Loucy (cell line): ENCODE measurements around the gene ADGRD1.

ENCODE experiments used
- H2AFZ ChIP-seq: fragments of 200-600 bp; sonication (generic); 2 replicates; pipeline ENCODE4 v1.6.0; 2016; ENCODE audit warnings: antibody characterized with exemption, mild to moderate bottlenecking, low read length, moderate library complexity
- H3F3A ChIP-seq: fragments of 200-600 bp; 2 replicates; pipeline ENCODE4 v1.6.0; 2016; ENCODE audit warnings: antibody characterized with exemption, low read depth, mild to moderate bottlenecking
- H3K27me3 ChIP-seq: fragments of 200-600 bp; sonication (generic); 2 replicates; pipeline ENCODE4 v1.6.1; 2014; ENCODE audit warnings: low read length, mild to moderate bottlenecking; ENCODE audit not compliant: insufficient read depth, poor library complexity, severe bottlenecking
- H3K36me3 ChIP-seq: fragments of 200-600 bp; sonication (generic); 2 replicates; pipeline ENCODE4 v1.6.1; 2016; ENCODE audit warnings: low read length; ENCODE audit not compliant: insufficient read depth
- H3K4me1 ChIP-seq: fragments of 200-600 bp; sonication (generic); 2 replicates; pipeline ENCODE4 v1.5.1; 2014; ENCODE audit warnings: low read length, mild to moderate bottlenecking; ENCODE audit not compliant: insufficient read depth, poor library complexity, severe bottlenecking
- H3K4me2 ChIP-seq: fragments of 200-600 bp; sonication (generic); 2 replicates; pipeline ENCODE4 v1.6.0; 2014; ENCODE audit warnings: antibody characterized with exemption, low read length, low read depth, mild to moderate bottlenecking; ENCODE audit not compliant: poor library complexity, severe bottlenecking
- H3K4me3 ChIP-seq: fragments of 200-600 bp; sonication (generic); 2 replicates; pipeline ENCODE4 v1.5.1; 2014; ENCODE audit warnings: low read length, mild to moderate bottlenecking, mixed read lengths; ENCODE audit not compliant: poor library complexity, severe bottlenecking
- H3K79me2 ChIP-seq: fragments of 200-600 bp; sonication (generic); 2 replicates; pipeline ENCODE4 v1.6.1; 2014; ENCODE audit warnings: low read length; ENCODE audit not compliant: insufficient read depth
- H3K9ac ChIP-seq: fragments of 200-600 bp; sonication (generic); 2 replicates; pipeline ENCODE4 v1.6.0; 2014; ENCODE audit warnings: mild to moderate bottlenecking, low read depth, low read length, moderate library complexity; ENCODE audit not compliant: poor library complexity, severe bottlenecking
- H3K9me2 ChIP-seq: fragments of 200-600 bp; sonication (generic); replicated peaks from 2 replicates; pipeline ENCODE4 v1.6.1; 2016; ENCODE audit warnings: low read depth, low read length, mixed read lengths
- H3K9me3 ChIP-seq: fragments of 200-600 bp; sonication (generic); 2 replicates; pipeline ENCODE4 v1.6.1; 2014; ENCODE audit warnings: mild to moderate bottlenecking, antibody characterized with exemption, low read length, low read depth; ENCODE audit not compliant: insufficient read depth
- H4K20me1 ChIP-seq: fragments of 200-600 bp; sonication (generic); 2 replicates; pipeline ENCODE4 v1.6.0; 2014; ENCODE audit warnings: antibody characterized with exemption, low read length, mild to moderate bottlenecking; ENCODE audit not compliant: insufficient read depth, poor library complexity, severe bottlenecking
- CTCF ChIP-seq: fragments of 200-600 bp; sonication (generic); conservative IDR thresholded peaks from 2 replicates; pipeline ENCODE4 v1.5.1; 2014; ENCODE audit warnings: mild to moderate bottlenecking, antibody characterized with exemption, low read length
- EZH2phosphoT487 ChIP-seq: fragments of 200-600 bp; IDR thresholded peaks from 2 replicates; pipeline ENCODE4 v1.6.1; 2018; ENCODE audit warnings: antibody characterized with exemption, mild to moderate bottlenecking, moderate library complexity, borderline replicate concordance

Gene ADGRD1

GRCh38 chr12:130920119-130920703 lies 33.5 kb upstream of the ADGRD1 start:
- H3F3A ChIP-seq = no peaks in the 10 kb centered on the region
- no peaks in the 10 kb centered on the region for H3K36me3 ChIP-seq
- H3K9ac ChIP-seq = no peak overlapping the region
- no peak overlapping the region for H3K4me3 ChIP-seq
- no peaks in the 10 kb centered on the region for H3K4me1 ChIP-seq
- H4K20me1 ChIP-seq = no peaks in the 10 kb centered on the region
- no peak overlapping the region for H2AFZ ChIP-seq
- H3K4me2 ChIP-seq = no peak overlapping the region
- TF ChIP-seq CTCF = no peak
- H3K9me2 ChIP-seq = no peaks in the 10 kb centered on the region
- no peaks in the 10 kb centered on the region for H3K79me2 ChIP-seq
- no peaks in the 10 kb centered on the region for H3K27me3 ChIP-seq
- H3K9me3 ChIP-seq = no peaks in the 10 kb centered on the region; the same call in 1 of the 2 replicates

- no peaks in the 10 kb centered on the region for H3K9me2 ChIP-seq
- H3K79me2 ChIP-seq = no peaks in the 10 kb centered on the region
- no peaks in the 10 kb centered on the region for H3F3A ChIP-seq
- no peaks in the 10 kb centered on the region for H3K36me3 ChIP-seq
- no peak for TF ChIP-seq EZH2phosphoT487
- no peak for TF ChIP-seq CTCF
- no peaks in the 10 kb centered on the region for H3K4me1 ChIP-seq
- no peak overlapping the region for H2AFZ ChIP-seq
- no peak overlapping the region for H3K4me2 ChIP-seq
- H3K4me3 ChIP-seq = no peak overlapping the region
- H3K27me3 ChIP-seq = no peaks in the 10 kb centered on the region
- H3K9ac ChIP-seq = no peak overlapping the region
- H4K20me1 ChIP-seq = no peaks in the 10 kb centered on the region
- H3K9me3 ChIP-seq = no peaks in the 10 kb centered on the region; the same call in 1 of the 2 replicates
Measured at GRCh38 chr12:130920723-130921381, 32.9 kb upstream of the ADGRD1 start.

- H4K20me1 ChIP-seq = no peaks in the 10 kb centered on the region
- no peak overlapping the region for H3K4me3 ChIP-seq
- no peak overlapping the region for H2AFZ ChIP-seq
- no peaks in the 10 kb centered on the region for H3K79me2 ChIP-seq
- H3K9ac ChIP-seq = no peak overlapping the region
- no peaks in the 10 kb centered on the region for H3K9me3 ChIP-seq
- no peaks in the 10 kb centered on the region for H3K36me3 ChIP-seq
- TF ChIP-seq EZH2phosphoT487 (no peak), CTCF (no peak)
- H3K9me2 ChIP-seq = no peaks in the 10 kb centered on the region
- no peaks in the 10 kb centered on the region for H3K27me3 ChIP-seq
- H3K4me1 ChIP-seq = no peaks in the 10 kb centered on the region
- H3K4me2 ChIP-seq = no peak overlapping the region
- no peaks in the 10 kb centered on the region for H3F3A ChIP-seq
Measured at GRCh38 chr12:130922511-130922953, 31.2 kb upstream of the ADGRD1 start.
